ENCODE results near the gene PLA2G12A.

PLA2G12A gene

GRCh38 chr4:109735566-109736365 is 5.9 kb upstream of the PLA2G12A start:
- no peak for ATAC-seq
- TF ChIP-seq ZNF565 (CRISPR knock-in tag; conservative IDR thresholded peaks at IDR 0.05; ENCODE audit: low read depth) = no peak
- no peak for TF ChIP-seq BACH2 (CRISPR knock-in tag; IDR thresholded peaks at IDR 0.05; ENCODE audit: borderline replicate concordance)
- no peak for TF ChIP-seq ZFP3 (CRISPR knock-in tag; IDR thresholded peaks at IDR 0.05)
- no peak for TF ChIP-seq TCF4 (CRISPR knock-in tag; IDR thresholded peaks at IDR 0.05; ENCODE audit: borderline replicate concordance)
- no peak for TF ChIP-seq SNAI2 (CRISPR knock-in tag; IDR thresholded peaks at IDR 0.05)
- no peak for TF ChIP-seq ISL1 (CRISPR knock-in tag; IDR thresholded peaks at IDR 0.05)
- TF ChIP-seq PPARA (CRISPR knock-in tag; IDR thresholded peaks at IDR 0.05; ENCODE audit: borderline replicate concordance) = no peak
- no peak for TF ChIP-seq ZNF70 (CRISPR knock-in tag; IDR thresholded peaks at IDR 0.05)
- no peak for TF ChIP-seq TOX (CRISPR knock-in tag; IDR thresholded peaks at IDR 0.05; ENCODE audit: borderline replicate concordance)
- no peak for TF ChIP-seq TSHZ2 (CRISPR knock-in tag; IDR thresholded peaks at IDR 0.05)
- no peak for TF ChIP-seq CREB5 (CRISPR knock-in tag; IDR thresholded peaks at IDR 0.05; ENCODE audit: low read depth)
- TF ChIP-seq ZNF8 (CRISPR knock-in tag; IDR thresholded peaks at IDR 0.05) = no peak
- TF ChIP-seq ZFP30 (CRISPR knock-in tag; IDR thresholded peaks at IDR 0.05) = no peak
- TF ChIP-seq GLIS3 (CRISPR knock-in tag; IDR thresholded peaks at IDR 0.05) = no peak
- no peak for TF ChIP-seq CSDC2 (CRISPR knock-in tag; IDR thresholded peaks at IDR 0.05)
- no peak for TF ChIP-seq ARNTL (CRISPR knock-in tag; IDR thresholded peaks at IDR 0.05; ENCODE audit: borderline replicate concordance, low read depth)
- no peak for TF ChIP-seq PATZ1 (CRISPR knock-in tag; IDR thresholded peaks at IDR 0.05; ENCODE audit: borderline replicate concordance)

- ATAC-seq = no peak
- TF ChIP-seq ZNF565 (CRISPR knock-in tag; conservative IDR thresholded peaks at IDR 0.05; ENCODE audit: low read depth) (no peak), ARNTL (CRISPR knock-in tag; IDR thresholded peaks at IDR 0.05; ENCODE audit: borderline replicate concordance, low read depth) (no peak), SNAI2 (CRISPR knock-in tag; IDR thresholded peaks at IDR 0.05) (no peak), ZC3H10 (CRISPR knock-in tag; IDR thresholded peaks at IDR 0.05) (no peak), ESRRG (CRISPR knock-in tag; IDR thresholded peaks at IDR 0.05) (no peak), ZFP3 (CRISPR knock-in tag; IDR thresholded peaks at IDR 0.05) (no peak), PPARA (CRISPR knock-in tag; IDR thresholded peaks at IDR 0.05; ENCODE audit: borderline replicate concordance) (no peak), PATZ1 (CRISPR knock-in tag; IDR thresholded peaks at IDR 0.05; ENCODE audit: borderline replicate concordance) (no peak), TCF4 (CRISPR knock-in tag; IDR thresholded peaks at IDR 0.05; ENCODE audit: borderline replicate concordance) (no peak), OSR1 (CRISPR knock-in tag; IDR thresholded peaks at IDR 0.05) (no peak), BACH2 (CRISPR knock-in tag; IDR thresholded peaks at IDR 0.05; ENCODE audit: borderline replicate concordance) (no peak), ZNF8 (CRISPR knock-in tag; IDR thresholded peaks at IDR 0.05) (no peak), CSRNP3 (CRISPR knock-in tag; IDR thresholded peaks at IDR 0.05) (no peak), ISL1 (CRISPR knock-in tag; IDR thresholded peaks at IDR 0.05) (no peak), RARB (CRISPR knock-in tag; IDR thresholded peaks at IDR 0.05) (no peak)
Observed at GRCh38 chr4:109733728-109734127, 3.9 kb upstream of the PLA2G12A start.

Measured in SK-N-SH treated with all-trans-retinoic acid at 6 μM for 48 hours (cell line).